Stimulated activated CD4-positive, alpha-beta T cell treated with anti-CD3 and anti-CD28 coated beads, Interleukin-2, amount 100 ng/mL, for 24 hours (primary cell): Measurements from ENCODE around the gene XPNPEP2.

ENCODE experiments used
- DNase-seq, 2 donors: peaks; one replicate each; pipeline ENCODE4 v3.0.0-alpha.2; 2020

The XPNPEP2 gene, protein sequence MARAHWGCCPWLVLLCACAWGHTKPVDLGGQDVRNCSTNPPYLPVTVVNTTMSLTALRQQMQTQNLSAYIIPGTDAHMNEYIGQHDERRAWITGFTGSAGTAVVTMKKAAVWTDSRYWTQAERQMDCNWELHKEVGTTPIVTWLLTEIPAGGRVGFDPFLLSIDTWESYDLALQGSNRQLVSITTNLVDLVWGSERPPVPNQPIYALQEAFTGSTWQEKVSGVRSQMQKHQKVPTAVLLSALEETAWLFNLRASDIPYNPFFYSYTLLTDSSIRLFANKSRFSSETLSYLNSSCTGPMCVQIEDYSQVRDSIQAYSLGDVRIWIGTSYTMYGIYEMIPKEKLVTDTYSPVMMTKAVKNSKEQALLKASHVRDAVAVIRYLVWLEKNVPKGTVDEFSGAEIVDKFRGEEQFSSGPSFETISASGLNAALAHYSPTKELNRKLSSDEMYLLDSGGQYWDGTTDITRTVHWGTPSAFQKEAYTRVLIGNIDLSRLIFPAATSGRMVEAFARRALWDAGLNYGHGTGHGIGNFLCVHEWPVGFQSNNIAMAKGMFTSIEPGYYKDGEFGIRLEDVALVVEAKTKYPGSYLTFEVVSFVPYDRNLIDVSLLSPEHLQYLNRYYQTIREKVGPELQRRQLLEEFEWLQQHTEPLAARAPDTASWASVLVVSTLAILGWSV

DNA sequence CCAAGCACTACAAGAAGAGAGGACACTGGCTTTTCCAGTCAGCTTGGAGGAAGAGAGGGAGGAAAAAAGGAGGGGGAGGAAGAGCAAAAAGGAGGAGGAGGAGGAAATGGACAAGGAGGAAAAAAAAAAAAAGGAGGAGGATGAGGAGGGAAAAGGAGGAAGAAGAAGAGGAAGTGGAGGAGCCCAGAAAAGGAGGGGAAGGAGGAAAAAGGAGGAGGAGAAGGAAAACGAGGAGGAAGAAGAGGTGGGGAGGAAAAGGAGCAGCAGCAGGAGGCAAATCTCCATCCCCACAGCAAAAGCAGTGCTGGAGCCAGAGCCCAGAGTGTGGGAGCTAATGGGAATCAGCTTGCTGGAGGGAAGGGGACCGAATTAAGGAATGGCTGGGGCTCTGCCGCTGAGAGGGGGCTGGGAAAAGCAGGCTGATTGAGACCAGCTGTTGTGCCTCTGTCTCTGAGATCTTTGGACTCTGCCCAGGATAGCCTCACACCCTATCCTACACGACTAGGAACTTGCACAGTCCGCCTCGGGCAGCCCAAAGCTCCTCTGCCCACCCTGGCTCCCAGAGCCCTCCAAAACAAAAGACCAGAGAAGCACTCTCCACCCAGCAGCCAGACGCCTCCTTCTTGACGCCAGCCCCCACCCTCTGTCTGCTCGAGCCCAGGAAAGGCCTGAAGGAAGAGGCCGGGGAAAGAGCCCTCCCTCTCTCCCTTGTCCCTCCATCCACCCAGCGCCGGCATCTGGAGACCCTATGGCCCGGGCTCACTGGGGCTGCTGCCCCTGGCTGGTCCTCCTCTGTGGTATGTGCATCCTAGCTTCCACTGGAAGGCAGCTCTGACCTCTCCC, at the start of gene XPNPEP2:
XPNPEP2 (plus strand) TSS at position 514 of the 843 bp plus-strand sequence; CDS start at position 749, 235 bp downstream.
- DNase-seq, result no peak

DNA sequence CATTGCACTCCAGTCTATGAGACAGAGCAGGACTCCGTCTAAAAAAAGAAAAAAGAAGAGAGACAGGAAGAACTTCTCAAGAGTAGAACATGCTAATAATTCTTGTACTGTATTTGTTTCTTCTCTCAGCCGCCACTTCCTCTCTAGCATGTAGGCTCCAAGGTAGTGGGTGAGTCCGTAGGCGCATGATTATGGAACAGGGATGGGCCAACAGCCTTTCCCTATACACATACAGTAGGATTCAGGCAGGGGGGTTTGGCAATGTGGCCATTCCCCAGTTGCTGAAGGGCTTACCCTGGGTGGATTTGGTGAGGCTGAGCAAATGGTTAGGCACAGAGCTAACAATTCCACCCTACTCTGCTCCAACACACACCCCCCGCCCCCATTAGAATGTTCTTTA, 49.0 kb upstream of the XPNPEP2 start:
- DNase-seq, result no peak

DNA sequence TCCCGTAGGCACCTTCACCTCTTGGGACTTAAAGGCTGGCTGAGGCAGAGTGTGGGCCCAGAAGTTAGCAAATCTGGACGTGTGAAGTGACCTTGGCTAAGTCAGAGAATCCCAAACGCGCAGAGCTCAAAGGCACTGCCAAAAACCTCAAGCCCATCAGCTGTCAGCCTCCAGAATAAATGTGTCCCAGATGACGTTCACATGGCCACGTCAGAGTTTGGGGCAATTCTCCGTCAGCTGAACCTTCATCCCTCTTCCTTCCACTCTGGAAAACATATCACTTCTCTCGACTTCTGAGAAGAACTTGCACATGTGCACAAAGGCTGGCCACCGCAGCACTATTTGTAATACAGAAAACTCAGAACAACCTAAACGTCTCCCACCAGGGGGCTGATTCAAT, 48.3 kb upstream of the XPNPEP2 start:
- DNase-seq, result no peak

DNA sequence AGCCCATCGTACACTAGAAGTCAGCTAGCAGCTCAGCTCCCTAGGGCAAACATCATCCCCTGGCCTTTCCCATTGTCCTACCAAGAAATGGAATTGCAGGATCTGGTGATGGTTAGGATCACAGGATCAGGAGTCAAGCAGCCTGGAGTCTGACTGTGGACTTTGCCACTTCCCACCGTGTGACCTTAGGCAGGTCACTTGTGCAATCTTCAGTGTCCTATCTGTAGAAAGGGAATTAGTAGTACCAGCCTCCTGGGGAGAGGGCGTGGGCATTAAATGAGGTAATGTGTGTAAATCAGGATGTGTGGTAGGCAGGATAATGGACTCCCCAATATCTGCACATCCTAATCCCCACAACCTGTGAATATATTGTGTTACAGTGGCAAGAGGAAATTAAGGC, 45.4 kb upstream of the XPNPEP2 start:
- no peak for DNase-seq

DNA sequence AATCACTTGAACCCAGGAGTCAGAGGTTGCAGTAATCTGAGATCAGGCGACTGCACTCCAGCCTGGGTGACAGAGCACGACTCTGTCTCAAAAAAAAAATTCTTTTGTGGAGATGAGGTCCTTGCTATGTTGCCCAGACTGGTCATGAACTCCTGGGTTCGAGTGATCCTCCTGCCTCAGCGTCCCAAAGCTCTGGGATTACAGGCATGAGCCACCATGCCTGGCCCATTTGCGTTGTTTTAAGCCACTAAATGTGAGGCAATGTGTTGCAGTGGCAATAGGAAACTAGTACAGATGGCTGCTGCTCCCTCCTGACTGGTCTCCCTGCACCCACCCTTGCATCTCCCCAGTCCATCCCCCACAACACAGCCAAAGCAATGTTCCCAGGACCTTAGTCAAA, 44.0 kb upstream of the XPNPEP2 start:
- DNase-seq, result no peak

DNA sequence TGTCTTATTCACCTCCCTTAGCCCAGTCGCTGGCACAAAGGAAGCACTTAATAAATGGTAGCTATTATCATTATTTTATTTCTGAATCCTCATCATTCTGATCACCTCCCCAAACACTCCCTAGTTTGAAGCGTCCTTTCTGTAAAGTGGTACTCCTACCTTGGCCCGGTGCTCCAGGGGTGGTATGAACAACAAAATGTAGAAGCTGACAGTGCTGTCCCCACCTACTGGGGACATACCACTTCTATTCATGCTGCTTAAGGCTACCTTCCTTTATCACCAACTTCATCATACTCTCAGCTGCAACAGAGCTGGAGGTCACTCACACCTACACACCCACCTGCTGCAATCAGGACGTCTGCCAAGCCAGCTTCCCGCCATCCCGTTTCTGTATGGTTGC, 43.2 kb upstream of the XPNPEP2 start:
- no peak for DNase-seq

DNA sequence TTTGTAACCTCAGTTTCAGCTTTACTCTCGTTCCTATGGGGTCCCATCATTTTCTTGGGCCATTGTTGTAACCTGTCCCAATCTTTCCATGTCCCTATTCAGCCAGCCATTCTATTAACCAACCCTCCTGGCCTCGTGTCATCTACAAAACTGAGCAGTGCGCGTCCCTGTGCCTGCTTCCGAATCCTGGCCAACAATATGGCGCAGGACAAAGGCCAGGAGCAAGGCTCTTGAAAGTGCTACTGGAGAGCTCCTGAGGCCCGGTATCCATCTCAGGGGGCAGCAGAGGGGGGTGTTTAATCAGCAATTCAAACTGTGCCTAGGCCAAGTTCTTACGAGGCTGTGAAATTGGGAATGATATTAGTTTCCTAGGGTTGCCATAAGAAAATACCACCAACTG, 42.8 kb upstream of the XPNPEP2 start:
- no peak for DNase-seq

DNA sequence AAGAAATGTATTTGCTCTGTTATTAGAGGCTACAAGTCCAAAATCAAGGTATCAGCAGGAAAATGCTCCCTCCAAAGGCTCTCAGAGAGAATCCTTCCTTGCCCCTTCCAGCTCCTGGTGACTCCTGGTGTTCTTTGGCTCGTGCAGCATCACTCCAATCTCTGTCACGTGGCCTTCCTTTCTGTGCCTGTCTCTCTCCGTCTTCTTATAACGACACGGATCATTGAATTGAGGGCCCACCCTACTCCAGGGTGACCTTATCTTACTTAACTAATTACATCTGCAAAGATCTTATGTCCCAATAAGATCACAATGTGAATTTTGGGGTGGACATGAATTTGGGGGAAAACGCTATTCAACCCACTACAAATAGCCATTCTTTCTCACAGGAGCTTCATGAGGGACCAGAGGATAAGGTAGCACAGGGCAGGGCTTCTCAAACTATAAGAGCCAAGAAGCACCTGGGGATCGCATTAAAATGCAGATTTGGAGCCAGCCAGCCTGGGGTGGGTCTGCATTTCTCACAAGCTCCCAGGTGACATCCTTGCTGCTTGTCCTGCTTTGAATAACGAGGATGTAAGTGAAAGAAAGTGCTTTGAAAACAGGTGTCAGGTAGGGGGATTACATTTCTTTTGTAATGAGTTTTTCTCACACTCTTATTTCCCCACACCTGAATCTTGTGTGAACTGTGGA, 42.2 kb upstream of the XPNPEP2 start:
- DNase-seq, result no peak

DNA sequence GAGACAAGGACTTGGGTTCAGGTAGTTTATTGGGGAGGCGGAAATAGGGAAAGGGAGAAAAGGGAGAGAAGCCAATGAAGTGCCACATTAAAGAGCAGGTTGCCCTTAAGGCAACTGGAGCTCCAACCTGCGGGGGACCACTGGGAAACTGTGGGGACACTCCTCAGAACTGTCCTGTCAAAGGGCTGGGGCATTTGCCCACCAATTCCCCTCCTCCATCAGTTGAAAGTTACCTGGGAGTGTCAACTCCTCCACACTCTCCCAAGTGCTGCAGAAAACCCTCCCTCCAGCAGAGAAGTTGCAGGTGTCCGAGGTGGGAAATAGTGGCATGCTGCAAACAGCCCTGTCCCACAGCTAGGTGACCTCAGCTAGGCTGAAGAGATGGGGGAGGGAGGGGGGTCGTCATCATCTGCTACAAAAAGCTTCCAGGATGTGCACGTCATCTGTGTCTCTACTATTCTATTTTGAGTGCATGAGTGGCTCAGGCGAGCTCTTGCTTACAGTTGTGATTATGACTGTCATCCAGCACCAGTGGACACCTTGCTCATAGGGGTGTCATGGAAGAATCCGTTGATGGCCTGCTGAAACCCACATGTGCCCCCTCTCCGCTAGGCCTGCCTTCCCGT, 41.5 kb upstream of the XPNPEP2 start:
- no peak for DNase-seq

DNA sequence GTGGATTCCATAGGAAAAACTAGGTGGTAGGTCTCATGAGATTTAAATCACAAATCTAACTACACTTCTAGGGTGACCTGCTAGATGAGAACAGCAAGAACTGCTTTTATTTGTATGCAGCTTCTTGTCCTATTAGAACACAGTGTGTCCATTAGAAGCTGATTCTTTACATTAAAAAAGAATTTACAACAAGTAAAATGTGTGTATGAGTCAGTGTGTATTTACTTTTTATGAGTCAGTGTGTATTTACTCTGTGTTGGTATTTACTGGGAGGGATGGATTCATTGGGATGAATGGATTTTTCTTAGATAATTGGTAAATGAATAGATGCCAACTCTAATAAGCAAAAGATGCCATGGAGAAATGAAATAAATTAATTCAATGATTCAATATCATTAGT, 40.6 kb upstream of the XPNPEP2 start:
- DNase-seq, result no peak

DNA sequence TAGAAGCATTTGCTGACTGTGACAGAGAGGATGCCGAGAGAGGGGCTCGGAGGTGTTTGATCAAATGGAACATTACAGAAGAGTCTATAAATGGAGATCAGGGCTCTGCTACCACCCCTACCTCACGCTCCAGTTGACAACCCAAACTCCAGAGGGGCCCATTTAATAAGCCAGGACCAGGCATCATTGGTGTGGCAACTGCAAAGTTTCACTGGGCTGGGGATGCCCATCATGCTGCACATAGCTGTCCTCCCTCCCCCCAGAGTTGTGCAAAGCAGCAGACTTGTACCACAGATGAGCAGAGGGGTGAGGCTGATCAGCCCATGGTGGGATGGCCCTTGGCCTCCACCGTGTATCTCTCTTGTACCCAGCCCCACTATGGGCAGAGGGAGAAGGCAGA, 38.2 kb upstream of the XPNPEP2 start:
- no peak for DNase-seq

DNA sequence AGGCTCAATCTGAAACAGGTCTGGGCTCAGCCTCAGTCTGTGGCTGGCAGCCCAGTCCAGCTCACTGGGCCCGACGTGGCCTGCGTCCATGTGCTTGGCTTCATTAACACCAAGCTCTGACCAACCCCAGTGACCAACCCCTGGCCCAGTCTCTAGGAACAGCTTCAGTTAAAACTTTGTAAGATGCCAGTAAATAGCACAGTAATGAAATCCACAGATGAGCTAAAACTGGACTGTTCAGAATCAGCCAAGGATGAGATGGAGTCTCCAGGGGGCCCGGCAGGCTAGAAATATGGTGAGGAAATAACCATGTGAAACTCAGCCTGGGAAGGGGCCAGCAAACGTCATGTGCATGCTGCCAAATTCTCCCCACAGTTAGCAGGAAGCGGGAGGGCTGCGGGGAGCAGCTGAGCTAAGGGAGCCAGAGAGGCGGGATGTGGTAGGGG, 37.1 kb upstream of the XPNPEP2 start:
- no peak for DNase-seq

DNA sequence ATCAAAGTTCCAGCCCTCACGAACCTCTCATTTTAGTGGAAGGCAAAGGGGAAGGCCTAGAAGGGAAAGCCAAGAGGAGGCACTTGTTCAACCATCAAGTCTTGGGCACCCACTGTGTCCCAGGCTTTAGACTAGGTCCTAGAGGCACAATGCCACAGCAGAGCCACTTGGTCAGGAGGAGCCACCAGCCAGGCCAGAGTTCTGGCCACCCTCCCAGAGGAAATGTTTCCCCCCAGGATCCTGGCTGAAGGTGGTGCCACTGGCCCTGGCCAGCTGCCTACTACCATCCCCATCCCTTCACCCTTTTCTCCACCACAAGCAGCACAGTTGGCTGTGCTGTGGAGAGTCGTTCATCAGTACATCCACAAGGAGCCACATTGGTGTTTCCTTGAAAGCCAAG, 34.3 kb upstream of the XPNPEP2 start:
- no peak for DNase-seq

DNA sequence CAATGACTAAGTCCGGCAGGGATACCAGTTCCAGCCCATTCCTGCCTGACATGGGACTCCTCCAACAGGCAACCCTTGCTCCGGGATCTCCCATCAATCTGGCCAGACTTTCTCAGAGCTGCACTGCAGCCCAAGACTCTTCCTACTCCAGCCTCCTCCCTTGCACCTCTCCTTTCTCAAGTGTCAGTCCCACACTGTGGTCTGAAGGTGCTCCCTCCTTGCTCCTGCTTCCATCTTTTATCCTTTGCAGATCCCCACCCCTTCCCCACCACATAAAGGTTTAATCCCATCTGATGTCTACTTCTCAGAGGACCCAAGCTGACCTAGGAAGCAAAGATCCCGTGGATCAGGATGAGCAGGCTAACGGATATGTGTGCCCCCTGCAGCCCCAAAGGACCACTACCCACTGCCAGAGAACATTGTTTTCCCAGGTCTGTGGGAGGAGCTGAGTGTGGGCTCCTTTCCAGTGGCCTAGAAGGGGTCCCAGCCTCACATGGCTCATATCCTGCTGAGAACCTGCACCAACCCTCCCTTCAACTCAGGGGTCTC, 33.3 kb upstream of the XPNPEP2 start:
- DNase-seq, result no peak

DNA sequence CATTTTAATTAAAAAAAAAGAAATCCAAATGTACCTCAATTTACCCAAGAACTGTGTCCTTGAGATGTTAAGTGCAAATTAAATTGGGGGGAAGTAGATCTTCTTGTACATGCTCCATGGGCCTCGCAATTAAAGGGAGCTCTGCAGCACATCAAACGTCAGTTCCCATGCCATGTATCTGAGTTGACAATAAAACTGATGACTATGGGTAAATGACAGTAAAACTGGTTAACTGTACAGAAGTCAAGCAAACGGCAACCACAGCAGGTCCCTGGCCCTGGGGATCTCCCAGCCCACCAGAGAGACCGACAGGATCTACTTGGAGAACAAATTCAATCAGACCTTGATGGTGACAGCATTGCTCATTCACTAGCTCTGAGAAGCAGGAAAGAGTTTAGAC, 32.8 kb upstream of the XPNPEP2 start:
- DNase-seq, result no peak

DNA sequence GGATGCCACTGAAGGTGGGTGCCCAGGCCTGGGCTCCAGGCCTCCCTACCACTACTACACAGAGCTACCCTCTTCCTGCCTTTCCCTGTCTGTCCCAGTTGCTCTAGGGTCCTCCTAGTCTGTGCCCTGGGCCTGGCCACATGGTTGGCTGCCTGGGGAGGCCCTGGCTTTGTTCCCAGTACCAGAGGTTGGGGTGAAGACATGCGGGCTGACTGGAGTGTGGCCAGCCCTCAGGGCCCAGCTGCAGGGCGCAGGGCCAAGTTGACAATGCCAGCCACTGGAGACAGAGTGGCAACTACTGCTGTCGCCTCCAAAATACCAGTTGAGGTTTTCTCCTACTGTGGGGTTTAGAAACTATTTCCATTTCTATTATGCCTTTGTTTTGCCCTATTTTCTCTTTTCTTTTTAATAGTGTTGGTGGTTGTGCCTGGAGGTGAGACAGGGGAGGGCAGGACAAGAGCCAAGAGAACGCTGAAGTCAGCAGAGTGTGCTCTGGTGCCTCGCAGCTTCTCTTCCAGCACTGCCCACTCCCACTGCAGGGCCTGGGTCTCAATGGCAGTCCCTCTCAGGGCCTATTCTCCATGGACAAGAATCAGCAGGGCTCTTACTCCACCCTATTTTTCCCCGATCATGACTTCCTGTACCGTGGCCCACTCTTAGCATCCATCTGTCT, 32.2 kb upstream of the XPNPEP2 start:
- no peak for DNase-seq

DNA sequence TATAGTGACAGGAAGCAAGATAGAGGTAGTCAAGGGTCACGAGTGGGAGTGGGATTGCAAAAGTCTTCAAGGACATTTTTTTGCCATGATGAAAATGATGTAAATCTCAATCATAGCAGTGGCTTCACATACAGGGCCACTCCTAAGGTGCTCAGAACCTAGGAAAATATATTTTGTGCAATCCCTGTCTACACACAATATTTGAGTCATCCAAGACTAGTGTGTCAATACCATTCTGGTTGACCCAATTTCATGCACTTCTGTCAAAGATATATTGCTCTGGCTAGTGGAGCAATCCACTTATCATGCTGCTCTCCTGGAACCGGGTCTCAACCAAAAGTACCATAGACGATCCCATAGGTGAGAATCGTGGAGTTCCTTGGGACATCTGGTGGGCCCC, 24.2 kb upstream of the XPNPEP2 start:
- no peak for DNase-seq

DNA sequence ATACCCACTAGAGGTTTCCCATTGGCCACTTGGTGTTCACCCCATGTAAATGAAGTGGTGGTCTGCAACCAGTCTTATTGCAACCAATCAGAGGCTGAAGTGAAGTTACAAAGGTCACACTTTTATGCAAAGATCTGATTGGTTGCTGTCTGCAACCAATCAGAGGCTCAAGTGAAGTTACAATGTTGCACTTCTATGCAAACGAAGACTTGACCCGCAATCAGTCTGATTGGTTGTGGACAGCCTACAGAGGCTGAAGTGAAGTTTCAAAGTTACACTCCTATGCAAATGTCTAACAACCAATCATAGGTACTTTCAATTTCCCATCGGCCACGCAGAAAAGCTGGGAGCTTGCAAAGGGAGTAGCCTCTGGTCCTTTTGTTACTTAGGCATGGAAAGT, 22.3 kb upstream of the XPNPEP2 start:
- no peak for DNase-seq

DNA sequence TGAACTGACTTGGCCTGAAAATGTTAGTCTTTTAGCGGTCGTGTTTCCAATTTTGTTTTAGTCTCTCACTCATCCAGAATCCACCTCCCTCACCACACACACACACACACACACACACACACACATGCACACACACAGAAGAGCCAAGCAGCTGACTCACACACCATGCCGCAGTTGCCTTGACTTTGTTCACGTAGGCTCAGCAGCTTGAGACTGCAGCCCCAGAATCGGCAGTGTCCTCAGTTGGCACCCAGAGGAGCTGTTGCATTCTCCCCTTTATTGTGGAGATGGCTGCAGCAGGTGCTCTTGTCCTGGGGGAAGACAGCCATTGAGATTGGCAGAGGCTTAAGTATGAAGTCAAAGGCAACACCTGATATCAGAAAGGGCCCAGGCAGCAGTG, 20.9 kb upstream of the XPNPEP2 start:
- DNase-seq, result no peak

DNA sequence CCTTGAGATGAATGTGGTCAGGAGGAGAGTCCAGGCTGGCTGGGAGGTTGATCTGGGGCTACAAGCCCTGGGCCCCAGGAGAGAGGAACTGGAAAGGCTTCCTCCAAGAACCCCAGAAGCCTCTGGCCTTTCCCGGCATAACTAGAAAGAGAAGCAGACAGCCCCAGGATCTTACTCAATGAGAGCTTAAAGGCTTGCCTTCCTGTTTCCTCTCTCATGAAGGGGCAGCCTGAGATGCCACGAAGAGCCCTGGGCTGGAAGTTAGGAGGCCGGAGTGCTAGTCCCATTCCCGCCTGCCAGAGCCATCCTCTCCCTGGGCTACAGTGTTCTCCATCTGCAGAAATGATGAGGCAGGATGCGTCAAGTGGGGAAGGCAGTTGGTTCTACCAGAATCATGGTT, 20.1 kb upstream of the XPNPEP2 start:
- DNase-seq, result no peak

DNA sequence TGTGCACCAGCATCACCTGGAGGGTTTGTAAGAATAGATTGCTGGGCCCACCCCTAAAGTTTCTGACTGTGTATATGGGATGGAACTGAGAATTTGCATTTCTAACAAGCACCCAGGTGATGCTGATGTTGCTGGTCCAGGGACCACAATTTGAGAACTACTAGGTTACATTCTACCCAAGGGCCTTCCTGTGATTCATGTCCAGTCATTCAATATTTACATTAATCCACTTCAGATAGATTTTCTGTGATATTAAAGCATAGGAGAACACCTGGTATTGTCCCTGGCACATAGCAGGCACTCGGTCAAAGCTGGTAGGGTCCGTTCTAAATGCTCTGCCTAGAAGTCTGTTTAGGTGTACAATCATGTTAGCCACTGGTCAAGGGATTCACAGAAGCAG, 19.5 kb upstream of the XPNPEP2 start:
- no peak for DNase-seq
